ENCODE measurements around the gene UCK2. TPM values are rescaled to one million over a fixed set of nuclear protein-coding genes. Genes with fewer than 3 reads are reported as not detected.

UCK2 gene
- total and polyA plus RNA-seq, 2 of the 8 experiments (the other 6 are each of a cell fraction or from before 2014, with no cell fraction given) = 103 to 109 TPM

GRCh38 chr1:165904948-165905347 is 77.5 kb downstream of the UCK2 start:
- Histone ChIP-seq H3K4ac (replicated peaks; ENCODE audit: insufficient read length, low read depth, low read length) (no peak overlapping the region), H4K5ac (ENCODE audit: insufficient read length, low read depth, low read length) (no peak overlapping the region), H2AK5ac (ENCODE audit: low read depth, low read length) (no peak overlapping the region), H4K91ac (replicated peaks; ENCODE audit: insufficient read length, low read length) (no peak overlapping the region), H4K8ac (ENCODE audit: extremely low read depth, insufficient read depth, low read length) (no peak overlapping the region), H2BK12ac (ENCODE audit: low read depth, low read length) (no peak overlapping the region), H4K20me1 (replicated peaks in 1 of 2; ENCODE audit: control insufficient read depth in 1 of 2, insufficient read depth in 2 of 2, low read length in 2 of 2) (peaks cover 5 to 14% of the 10 kb centered on the region in 2 experiments), H3K27me3 (replicated peaks in 1 of 4; ENCODE audit: control insufficient read depth in 3 of 4, extremely low read depth in 1 of 4, insufficient read depth in 3 of 4, low read length in 3 of 4) (no peaks in the 10 kb centered on the region), H3K23ac (ENCODE audit: insufficient read length) (no peak overlapping the region), H2BK5ac (ENCODE audit: low read depth, low read length) (no peak overlapping the region), H3K23me2 (ENCODE audit: low read depth, low read length) (no peaks in the 10 kb centered on the region), H3K56ac (replicated peaks; ENCODE audit: insufficient read length, low read depth, low read length) (no peak overlapping the region), H2BK120ac (replicated peaks; ENCODE audit: low read depth, low read length) (no peak overlapping the region), H3K27ac (ENCODE audit: low read depth, low read length) (no peak overlapping the region), H3K9me3 (ENCODE audit: insufficient read depth in 2 of 2, low read depth in 1 of 2, low read length in 1 of 2) (no peaks in the 10 kb centered on the region), H3K4me1 (replicated peaks in 1 of 4; ENCODE audit: control insufficient read depth in 3 of 4, insufficient read depth in 4 of 4, low read length in 3 of 4) (no peaks in the 10 kb centered on the region; a peak in 1 of 7 replicates), H3K9ac (replicated peaks in 1 of 4; ENCODE audit: extremely low read depth in 1 of 4, low read depth in 3 of 4, low read length in 3 of 4) (no peak overlapping the region), H3K36me3 (ENCODE audit: control insufficient read depth in 2 of 4, insufficient read depth in 4 of 4, low read length in 3 of 4) (peaks cover 27 to 76% (median 51%) of the 10 kb centered on the region in 4 experiments), H2AFZ (ENCODE audit: low read length) (no peak overlapping the region), H3K14ac (ENCODE audit: insufficient read length) (no peak overlapping the region), H2BK15ac (ENCODE audit: low read length) (no peak overlapping the region), H3K79me2 (ENCODE audit: control insufficient read depth in 1 of 2, insufficient read depth in 2 of 2, low read length in 2 of 2) (peaks cover 0 to 5% of the 10 kb centered on the region in 2 experiments; a peak in 1 of 4 replicates), H3K4me2 (ENCODE audit: insufficient read depth in 1 of 2, low read depth in 2 of 2, low read length in 2 of 2) (no peak overlapping the region), H3K79me1 (ENCODE audit: low read depth, low read length) (no peaks in the 10 kb centered on the region; the same call in 1 of the 2 replicates), H3K4me3 (ENCODE audit: extremely low read depth in 1 of 4, insufficient read depth in 2 of 4, low read depth in 3 of 4, low read length in 4 of 4) (no peak overlapping the region), H2BK20ac (ENCODE audit: low read length) (no peak overlapping the region), H3K18ac (ENCODE audit: extremely low read depth, low read length) (no peak overlapping the region)
- 95% methylated on average over 4 of the region's 4 CpGs; no CpG with 5 or more reads in 1 of the 2 experiments for WGBS, 2 experiments (ENCODE audit: extremely low coverage in 1 of 2, insufficient coverage in 1 of 2, insufficient read length in 1 of 2, insufficient replicate concordance in 2 of 2, low coverage in 1 of 2, low lambda C conversion rate in 2 of 2, missing lambda C conversion rate in 1 of 2)
- ChIA-PET POLR2A (ENCODE audit: partially characterized antibody) (no interaction called here), CTCF (ENCODE audit: partially characterized antibody) (interaction anchor here (0.9 to 2.3 kb wide), 4 partner anchors 10 to 183 kb away, joined by 3 to 12 read pairs (median 5); no protein-coding TSS in a partner anchor)
- TF ChIP-seq SUZ12 (IDR thresholded peaks at IDR 0.05; ENCODE audit: low read length) (no peak), RAD21 (IDR thresholded peaks at IDR 0.05 in 1 of 2, conservative IDR thresholded peaks at IDR 0.05 in 1 of 2; ENCODE audit: low read depth in 2 of 2, low read length in 2 of 2) (no peak), ZNF274 (IDR thresholded peaks at IDR 0.05; ENCODE audit: borderline replicate concordance, extremely low read depth, low read length) (no peak)
- FAIRE-seq = no peak
- no peak for DNase-seq (ENCODE audit: low read depth in 1 of 2, low spot score in 2 of 2)

Measured in H1 (cell line).